HCT116 (cell line): Measurements from ENCODE around the gene MALT1. TPM values are rescaled to one million over a fixed set of nuclear protein-coding genes. Genes with fewer than 3 reads are reported as not detected.

ENCODE experiments used
- ATAC-seq: fragments of 200-7000 bp; cut with Tn5 transposase; 2 replicates; pipeline ENCODE4 v1.9.1; 2020; ENCODE audit warnings: mild to moderate bottlenecking, moderate library complexity
- BruUV-seq: library from RNA; stranded (reverse); fragments of 400-500 nt; replicated peaks from 2 replicates; lab custom pipeline; 2021; lab: Mats Ljungman, UMichigan
- CTCF ChIA-PET: fragments of 300-600 bp; sonication (Branson Sonifier 250); formaldehyde crosslinking; loops from one replicate; lab custom pipeline; 2021; ENCODE audit warnings: antibody characterized with exemption; lab: Charles Lee
- POLR2A ChIA-PET: fragments of 300-600, 350-600 bp; sonication (Branson Sonifier 250); formaldehyde crosslinking; loops from one replicate; lab custom pipeline; 2021; ENCODE audit warnings: antibody characterized with exemption; lab: Charles Lee
- RAD21 ChIA-PET, 2 experiments: fragments of 300-600 bp; sonication (Branson Sonifier 250); formaldehyde crosslinking; loops; one replicate each; lab custom pipeline; 2023; ENCODE audit warnings: low total read pairs in 2 of 2; ENCODE audit not compliant: uncharacterized antibody in 2 of 2, unreplicated experiment in 2 of 2, low non-redundant PET in 1 of 2; lab: Charles Lee
- DNase-seq: peaks from one replicate; pipeline ENCODE4 v3.0.0-alpha.2; 2010; ENCODE audit warnings: low read depth, low spot score
- H2AFZ ChIP-seq: fragments of 200-600 bp; shearing (Covaris generic), sonication (generic); 2 replicates; pipeline ENCODE4 v1.6.1; 2017; ENCODE audit warnings: low read depth, mixed run types, mixed read lengths, antibody characterized with exemption, low read length; ENCODE audit not compliant: poor library complexity, severe bottlenecking
- H3K27ac ChIP-seq: 2 replicates; pipeline ENCODE4 v1.5.1; 2012; ENCODE audit warnings: low read depth, low read length
- H3K27me3 ChIP-seq: fragments of 200-600 bp; sonication (generic); 2 replicates; pipeline ENCODE4 v1.6.1; 2016; ENCODE audit warnings: mixed run types, low read length, mixed read lengths; ENCODE audit not compliant: insufficient read depth
- H3K36me3 ChIP-seq, 2 experiments: fragments of 200-500 bp in 1 of 2; fragments of 200-600 bp in 1 of 2; sonication (Bioruptor generic) in 1 of 2; sonication (generic) in 1 of 2; 2 replicates each; pipeline versions ENCODE4 v1.5.1 to v1.6.1; 2014 to 2016; ENCODE audit warnings: low read length in 2 of 2, inconsistent platforms in 1 of 2, mixed read lengths in 1 of 2, mixed run types in 1 of 2; ENCODE audit not compliant: insufficient read depth in 2 of 2, control insufficient read depth in 1 of 2
- H3K4me1 ChIP-seq, 2 experiments: fragments of 200-600 bp in 1 of 2; sonication (generic) in 1 of 2; 2 replicates each; pipeline versions ENCODE4 v1.5.1 to v1.6.1; 2012 to 2017; ENCODE audit warnings: low read length in 2 of 2, inconsistent platforms in 1 of 2, mild to moderate bottlenecking in 1 of 2, mixed read lengths in 1 of 2, mixed run types in 1 of 2, moderate library complexity in 1 of 2; ENCODE audit not compliant: insufficient read depth in 2 of 2, control insufficient read depth in 1 of 2
- H3K4me2 ChIP-seq: fragments of 200-600 bp; sonication (generic); 2 replicates; pipeline ENCODE4 v1.6.1; 2017; ENCODE audit warnings: mixed run types, low read length, mixed read lengths
- H3K4me3 ChIP-seq, 2 experiments: fragments of 200-600 bp in 1 of 2; sonication (generic) in 1 of 2; replicated peaks in 1 of 2; 2 replicates each; pipeline ENCODE4 v1.5.1; 2011 to 2016; ENCODE audit warnings: low read length in 2 of 2, control low read depth in 1 of 2, low read depth in 1 of 2, mild to moderate bottlenecking in 1 of 2, mixed read lengths in 1 of 2, mixed run types in 1 of 2
- H3K79me2 ChIP-seq: fragments of 200-600 bp; sonication (generic); 2 replicates; pipeline ENCODE4 v1.6.1; 2017; ENCODE audit warnings: mild to moderate bottlenecking, mixed run types, low read length, moderate library complexity, mixed read lengths; ENCODE audit not compliant: insufficient read depth
- H3K9ac ChIP-seq: fragments of 200-600 bp; sonication (generic); 2 replicates; pipeline ENCODE4 v1.6.1; 2016; ENCODE audit warnings: low read length, mixed read lengths
- H3K9me2 ChIP-seq: fragments of 200-600 bp; sonication (generic), shearing (Covaris generic); 2 replicates; pipeline ENCODE4 v1.6.1; 2017; ENCODE audit warnings: mixed run types, mild to moderate bottlenecking, moderate library complexity; ENCODE audit not compliant: insufficient read depth
- H3K9me3 ChIP-seq, 2 experiments: fragments of 200-500 bp in 1 of 2; fragments of 200-600 bp in 1 of 2; sonication (Bioruptor generic) in 1 of 2; sonication (generic) in 1 of 2; 2 replicates each; pipeline ENCODE4 v1.6.1; 2014 to 2017; ENCODE audit warnings: low read length in 2 of 2, mixed read lengths in 2 of 2, inconsistent platforms in 1 of 2, low read depth in 1 of 2, mild to moderate bottlenecking in 1 of 2, mixed run types in 1 of 2, moderate library complexity in 1 of 2; ENCODE audit not compliant: control insufficient read depth in 1 of 2, insufficient read depth in 1 of 2
- H4K20me1 ChIP-seq: fragments of 200-600 bp; sonication (generic), shearing (Covaris generic); 2 replicates; pipeline ENCODE4 v1.6.1; 2017; ENCODE audit warnings: mixed run types, mild to moderate bottlenecking, moderate library complexity; ENCODE audit not compliant: insufficient read depth
- ATF3 ChIP-seq: IDR thresholded peaks from 2 replicates; pipeline ENCODE4 v1.6.1; 2012
- CEBPB ChIP-seq: IDR thresholded peaks from 2 replicates; pipeline ENCODE4 v1.6.1; 2012; ENCODE audit warnings: low read depth
- EGR1 ChIP-seq: IDR thresholded peaks from 2 replicates; pipeline ENCODE4 v1.6.1; 2012; ENCODE audit warnings: low read depth
- ELF1 ChIP-seq: IDR thresholded peaks from 2 replicates; pipeline ENCODE4 v1.6.1; 2012; ENCODE audit warnings: low read depth, borderline replicate concordance
- FOSL1 ChIP-seq: IDR thresholded peaks from 2 replicates; pipeline ENCODE4 v1.6.1; 2012; ENCODE audit warnings: low read depth
- POLR2A ChIP-seq: IDR thresholded peaks from 2 replicates; pipeline ENCODE4 v1.7.0; 2011; ENCODE audit warnings: borderline replicate concordance; ENCODE audit not compliant: insufficient read depth, insufficient read length; ENCODE audit errors: extremely low read depth
- POLR2AphosphoS5 ChIP-seq: IDR thresholded peaks from 2 replicates; pipeline ENCODE4 v1.6.1; 2011; ENCODE audit warnings: mild to moderate bottlenecking, low read depth, low read length, moderate library complexity
- REST ChIP-seq: IDR thresholded peaks from 2 replicates; pipeline ENCODE4 v1.6.1; 2012; ENCODE audit warnings: low read depth
- SIN3A ChIP-seq: IDR thresholded peaks from 2 replicates; pipeline ENCODE4 v1.6.1; 2012; ENCODE audit warnings: low read depth
- SP1 ChIP-seq: IDR thresholded peaks from 2 replicates; pipeline ENCODE4 v1.6.1; 2012; ENCODE audit warnings: low read depth
- SRF ChIP-seq: IDR thresholded peaks from 2 replicates; pipeline ENCODE4 v1.6.1; 2012; ENCODE audit warnings: low read depth
- TCF7L2 ChIP-seq: IDR thresholded peaks from 2 replicates; pipeline ENCODE4 v1.7.0; 2011; ENCODE audit warnings: borderline replicate concordance, inconsistent platforms; ENCODE audit not compliant: insufficient read depth, insufficient read length; ENCODE audit errors: extremely low read depth
- ZBTB33 ChIP-seq: IDR thresholded peaks from 2 replicates; pipeline ENCODE4 v1.6.1; 2011; ENCODE audit warnings: mild to moderate bottlenecking, low read length, moderate library complexity; ENCODE audit not compliant: insufficient replicate concordance; ENCODE audit errors: extremely low read depth
- ZFX ChIP-seq: fragments of 450-650 bp; IDR thresholded peaks from 2 replicates; pipeline ENCODE4 v1.6.1; 2017
- intact Hi-C: fragments of 100-400 bp; cut with micrococcal nuclease; formaldehyde crosslinking; loops from 2 replicates; pipeline ENCODE4 v1.10.0; 2022
- total RNA-seq: library from RNA; stranded (reverse); gene quantifications from one replicate; pipeline ENCODE4 v1.2.1, GENCODE V29; 2021; ENCODE audit not compliant: unreplicated experiment

MALT1 gene
- total RNA-seq, 1 experiment from 2014 or later: 41.1 TPM

GRCh38 chr18:58712930-58713329 lies 41.7 kb downstream of the MALT1 start (continued):
- no peak for TF ChIP-seq REST
- no peak for TF ChIP-seq CEBPB

- ATAC-seq (no peak), DNase-seq (no peak)
- Histone ChIP-seq H3K4me2 (no peak overlapping the region), H3K9ac (no peak overlapping the region), H3K9me2 (no peaks in the 10 kb centered on the region), H3K4me1 (no peaks in the 10 kb centered on the region), H3K79me2 (peaks cover 12% of the 10 kb centered on the region; the same call in 1 of the 2 replicates), H2AFZ (no peak overlapping the region), H4K20me1 (no peaks in the 10 kb centered on the region), H3K36me3 (no peaks in the 10 kb centered on the region), H3K27ac (no peak overlapping the region), H3K9me3 (no peaks in the 10 kb centered on the region), H3K4me3 (no peak overlapping the region), H3K27me3 (no peaks in the 10 kb centered on the region)
- intact Hi-C loops: no loop called here
- no peak for TF ChIP-seq POLR2AphosphoS5
- TF ChIP-seq EGR1: no peak
- TF ChIP-seq SRF: no peak
- TF ChIP-seq TCF7L2: no peak
- TF ChIP-seq ATF3: no peak
- no peak for TF ChIP-seq ZFX
- TF ChIP-seq FOSL1: no peak
- no peak for TF ChIP-seq CEBPB
- TF ChIP-seq ZBTB33: no peak
- no peak for TF ChIP-seq ELF1
- TF ChIP-seq SIN3A: no peak
- TF ChIP-seq REST: no peak
- TF ChIP-seq POLR2A: no peak
- no peak for TF ChIP-seq SP1
- BruUV-seq: no TSS peak
- ChIA-PET POLR2A (no interaction called here), CTCF (no interaction called here), RAD21 (no interaction called here)
Measured at GRCh38 chr18:58714259-58714658, 43.0 kb downstream of the MALT1 start.
